ENCODE data around the gene ABCC6.

- TF ChIP-seq EZH2 (IDR thresholded peaks at IDR 0.05; ENCODE audit: borderline replicate concordance, insufficient read depth, low read depth, low read length, poor library complexity, severe bottlenecking) (no peak), CTCF (IDR thresholded peaks at IDR 0.05) (no peak)
Observed at GRCh38 chr16:16169615-16170014, 53.7 kb downstream of the ABCC6 start.
